Hepatocyte (in vitro differentiated cells): ENCODE measurements around the gene DDIT3. TPM values are rescaled to one million over a fixed set of nuclear protein-coding genes. Genes with fewer than 3 reads are reported as not detected.

ENCODE experiments used
- DNase-seq: peaks from one replicate; pipeline ENCODE4 v3.0.0-alpha.2; 2016; ENCODE audit warnings: low spot score
- H2AFZ ChIP-seq: fragments of 200-600 bp; sonication (generic); 2 replicates; pipeline ENCODE4 v1.6.0; 2016; ENCODE audit warnings: antibody characterized with exemption, mild to moderate bottlenecking
- H3K27ac ChIP-seq: fragments of 200-600 bp; sonication (generic); 2 replicates; pipeline ENCODE4 v1.5.1; 2016; ENCODE audit warnings: mild to moderate bottlenecking
- H3K27me3 ChIP-seq: fragments of 200-600 bp; sonication (generic); 2 replicates; pipeline ENCODE4 v1.6.1; 2016
- H3K36me3 ChIP-seq: fragments of 200-600 bp; sonication (generic); replicated peaks from 2 replicates; pipeline ENCODE4 v1.5.1; 2016; ENCODE audit warnings: low read depth; ENCODE audit not compliant: insufficient read depth
- H3K4me1 ChIP-seq: fragments of 200-600 bp; sonication (generic); 2 replicates; pipeline ENCODE4 v1.5.1; 2016; ENCODE audit warnings: mild to moderate bottlenecking, moderate library complexity; ENCODE audit not compliant: insufficient read depth
- H3K4me2 ChIP-seq: fragments of 200-600 bp; sonication (generic); 2 replicates; pipeline ENCODE4 v1.6.0; 2016
- H3K4me3 ChIP-seq: fragments of 200-600 bp; sonication (generic); 2 replicates; pipeline ENCODE4 v1.5.1; 2016; ENCODE audit warnings: mild to moderate bottlenecking
- H3K79me2 ChIP-seq: fragments of 200-600 bp; sonication (generic); 2 replicates; pipeline ENCODE4 v1.6.0; 2017; ENCODE audit warnings: mild to moderate bottlenecking
- H3K9me2 ChIP-seq: fragments of 200-600 bp; sonication (generic); replicated peaks from 2 replicates; pipeline ENCODE4 v1.6.0; 2017; ENCODE audit warnings: mild to moderate bottlenecking; ENCODE audit not compliant: insufficient read depth
- H3K9me3 ChIP-seq: fragments of 200-600 bp; sonication (generic); 2 replicates; pipeline ENCODE4 v1.5.1; 2016; ENCODE audit warnings: low read depth, mild to moderate bottlenecking
- H4K20me1 ChIP-seq: fragments of 200-600 bp; sonication (generic); 2 replicates; pipeline ENCODE4 v1.6.0; 2016; ENCODE audit warnings: mild to moderate bottlenecking; ENCODE audit not compliant: insufficient read depth, poor library complexity, severe bottlenecking
- EZH2 ChIP-seq: fragments of 200-600 bp; sonication (generic); IDR thresholded peaks from 2 replicates; pipeline ENCODE4 v1.6.1; 2016; ENCODE audit warnings: antibody characterized with exemption, mild to moderate bottlenecking, borderline replicate concordance
- EZH2phosphoT487 ChIP-seq: fragments of 200-600 bp; sonication (generic); IDR thresholded peaks from one replicate; pipeline ENCODE4 v1.6.1; 2018; ENCODE audit warnings: antibody characterized with exemption, mild to moderate bottlenecking, low read depth, moderate library complexity; ENCODE audit not compliant: unreplicated experiment, severe bottlenecking
- WGBS: methylation state at CpG from one replicate; pipeline ENCODE4 v1.1.6; 2016; ENCODE audit warnings: low lambda C conversion rate; ENCODE audit errors: missing lambda C conversion rate; 5-methylcytosine and 5-hydroxymethylcytosine counted together
- polyA plus RNA-seq: library from polyadenylated mRNA; unstranded; fragments of >200 nt; fragmentation: Nextera tagmentation; extraction: Ambion mirVana; gene quantifications from 2 replicates; pipeline ENCODE4 v1.2.1, GENCODE V29; 2016
- total RNA-seq: library from RNA; depleted of rRNA; stranded (reverse); fragments of >200 nt; gene quantifications from 2 replicates; pipeline ENCODE4 v1.2.3, GENCODE V29; 2014
- TF ChIP-seq, protein P1 (sequence below): fragments of 200-600 bp; sonication (generic); IDR thresholded peaks from 2 replicates; pipeline ENCODE4 v1.5.1; 2016; ENCODE audit warnings: antibody characterized with exemption, mild to moderate bottlenecking; ENCODE audit not compliant: poor library complexity

DDIT3 gene
- total and polyA plus RNA-seq, 2 experiments from 2014 or later = 92.7 to 133 TPM

- Histone ChIP-seq H3K9me2 (no peaks in the 10 kb centered on the region), H3K4me1 (no peaks in the 10 kb centered on the region), H3K4me2 (no peak overlapping the region), H3K27ac (no peak overlapping the region), H3K36me3 (no peaks in the 10 kb centered on the region), H3K79me2 (peaks cover 14% of the 10 kb centered on the region), H3K27me3 (no peaks in the 10 kb centered on the region), H2AFZ (no peak overlapping the region), H3K4me3 (no peak overlapping the region), H4K20me1 (peaks cover 11% of the 10 kb centered on the region), H3K9me3 (no peaks in the 10 kb centered on the region)
- DNase-seq = no peak
- 94% methylated on average over 5 of the region's 5 CpGs for WGBS
- TF ChIP-seq EZH2 = no peak
- TF ChIP-seq, protein P1, sequence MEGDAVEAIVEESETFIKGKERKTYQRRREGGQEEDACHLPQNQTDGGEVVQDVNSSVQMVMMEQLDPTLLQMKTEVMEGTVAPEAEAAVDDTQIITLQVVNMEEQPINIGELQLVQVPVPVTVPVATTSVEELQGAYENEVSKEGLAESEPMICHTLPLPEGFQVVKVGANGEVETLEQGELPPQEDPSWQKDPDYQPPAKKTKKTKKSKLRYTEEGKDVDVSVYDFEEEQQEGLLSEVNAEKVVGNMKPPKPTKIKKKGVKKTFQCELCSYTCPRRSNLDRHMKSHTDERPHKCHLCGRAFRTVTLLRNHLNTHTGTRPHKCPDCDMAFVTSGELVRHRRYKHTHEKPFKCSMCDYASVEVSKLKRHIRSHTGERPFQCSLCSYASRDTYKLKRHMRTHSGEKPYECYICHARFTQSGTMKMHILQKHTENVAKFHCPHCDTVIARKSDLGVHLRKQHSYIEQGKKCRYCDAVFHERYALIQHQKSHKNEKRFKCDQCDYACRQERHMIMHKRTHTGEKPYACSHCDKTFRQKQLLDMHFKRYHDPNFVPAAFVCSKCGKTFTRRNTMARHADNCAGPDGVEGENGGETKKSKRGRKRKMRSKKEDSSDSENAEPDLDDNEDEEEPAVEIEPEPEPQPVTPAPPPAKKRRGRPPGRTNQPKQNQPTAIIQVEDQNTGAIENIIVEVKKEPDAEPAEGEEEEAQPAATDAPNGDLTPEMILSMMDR = no peak
- TF ChIP-seq EZH2phosphoT487 = no peak
Measured at GRCh38 chr12:57539134-57539768, 18.9 kb upstream of the DDIT3 start.

- peaks cover 6% of the 10 kb centered on the region for H3K79me2 ChIP-seq
- no peak overlapping the region for H3K4me3 ChIP-seq
- no peak overlapping the region for H3K4me2 ChIP-seq
- H4K20me1 ChIP-seq = peaks cover 3% of the 10 kb centered on the region
- H3K27ac ChIP-seq = no peak overlapping the region
- H3K4me1 ChIP-seq = no peaks in the 10 kb centered on the region
- H3K27me3 ChIP-seq = no peaks in the 10 kb centered on the region
- WGBS = 96% methylated on average over 1 of the region's 1 CpG
- no peak for DNase-seq
- H2AFZ ChIP-seq = no peak overlapping the region
- TF ChIP-seq, protein P1 = no peak
- TF ChIP-seq EZH2 (no peak), EZH2phosphoT487 (no peak)
- no peaks in the 10 kb centered on the region for H3K36me3 ChIP-seq
- no peaks in the 10 kb centered on the region for H3K9me2 ChIP-seq
- H3K9me3 ChIP-seq = no peaks in the 10 kb centered on the region
Measured at GRCh38 chr12:57536597-57536942, 16.3 kb upstream of the DDIT3 start.

DNA sequence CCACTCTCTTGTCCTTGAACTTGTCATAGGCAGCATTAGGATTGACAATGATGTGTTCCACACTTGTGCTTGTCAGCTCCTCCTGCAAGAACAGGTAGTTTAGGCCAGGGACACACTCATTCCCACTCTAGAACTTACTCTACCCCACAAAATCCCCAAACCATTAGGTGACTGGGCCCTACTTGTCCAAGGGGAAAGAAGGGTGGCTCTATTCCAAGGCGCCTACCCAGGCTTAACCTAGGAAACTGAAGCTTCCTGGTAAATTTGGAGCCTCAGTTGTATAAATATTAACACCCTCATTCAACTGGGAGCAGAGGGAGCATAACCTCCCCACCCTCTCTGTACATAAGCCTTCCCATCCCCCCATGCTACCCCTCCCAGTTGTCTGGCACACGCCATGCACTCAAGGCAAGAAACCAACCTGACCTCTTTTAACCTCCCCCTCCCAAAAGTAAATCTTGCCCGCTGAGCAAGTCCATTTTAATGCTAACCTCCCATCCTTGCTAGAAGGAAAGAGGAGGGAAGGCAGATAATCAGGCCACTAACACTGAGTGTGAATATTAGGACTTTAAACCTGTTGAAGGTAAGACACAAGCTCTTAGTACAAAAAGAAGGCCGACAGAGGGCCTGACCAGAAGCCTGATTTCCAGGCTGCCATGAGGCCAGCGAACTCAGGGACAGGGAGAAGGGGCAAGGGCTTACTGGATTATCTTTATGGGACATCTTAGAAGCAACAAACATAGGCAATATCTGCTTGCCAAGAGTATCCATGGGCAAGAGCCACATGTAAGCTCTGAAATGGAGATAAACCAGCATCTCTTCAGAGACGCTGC lies 15.7 kb upstream of the DDIT3 start:
- 63% methylated on average over 6 of the region's 6 CpGs for WGBS
- TF ChIP-seq EZH2 = no peak
- TF ChIP-seq, protein P1 = no peak
- no peaks in the 10 kb centered on the region for H3K4me1 ChIP-seq
- H3K79me2 ChIP-seq = peaks cover 2% of the 10 kb centered on the region
- H3K4me2 ChIP-seq = no peak overlapping the region
- no peaks in the 10 kb centered on the region for H3K36me3 ChIP-seq
- H2AFZ ChIP-seq = no peak overlapping the region
- no peaks in the 10 kb centered on the region for H3K9me3 ChIP-seq
- no peaks in the 10 kb centered on the region for H3K9me2 ChIP-seq
- no peaks in the 10 kb centered on the region for H3K27me3 ChIP-seq
- DNase-seq = no peak
- peaks cover 1% of the 10 kb centered on the region for H4K20me1 ChIP-seq
- no peak overlapping the region for H3K4me3 ChIP-seq
- H3K27ac ChIP-seq = no peak overlapping the region
